Nephron progenitor cell (in vitro differentiated cells): ENCODE measurements around the gene CACNA2D2.

Experiments used
- DNase-seq: peaks from one replicate; pipeline ENCODE4 v3.0.0; 2021
- H3K27ac Mint-ChIP-seq: 2 replicates; pipeline ENCODE4 v1.8.0; 2021; ENCODE audit warnings: mild to moderate bottlenecking, moderate library complexity, mixed read lengths
- H3K27me3 Mint-ChIP-seq: 2 replicates; pipeline ENCODE4 v1.8.0; 2021; ENCODE audit warnings: mild to moderate bottlenecking, low read depth, mixed read lengths; ENCODE audit not compliant: poor library complexity
- H3K36me3 Mint-ChIP-seq: 2 replicates; pipeline ENCODE4 v1.8.0; 2021; ENCODE audit warnings: low read depth, mixed read lengths
- H3K4me1 Mint-ChIP-seq: 2 replicates; pipeline ENCODE4 v1.8.0; 2021; ENCODE audit warnings: mixed read lengths
- H3K4me3 Mint-ChIP-seq: 2 replicates; pipeline ENCODE4 v1.8.0; 2021; ENCODE audit warnings: mild to moderate bottlenecking, moderate library complexity, mixed read lengths
- H3K9me3 Mint-ChIP-seq: 2 replicates; pipeline ENCODE4 v1.8.0; 2021; ENCODE audit warnings: mild to moderate bottlenecking, moderate library complexity, mixed read lengths
- TF ChIP-seq, protein P1 (sequence below): fragments of 200-600 bp; sonication (generic); IDR thresholded peaks from 2 replicates; pipeline ENCODE4 v1.5.0; 2021; ENCODE audit warnings: antibody characterized with exemption

CACNA2D2 gene

DNA sequence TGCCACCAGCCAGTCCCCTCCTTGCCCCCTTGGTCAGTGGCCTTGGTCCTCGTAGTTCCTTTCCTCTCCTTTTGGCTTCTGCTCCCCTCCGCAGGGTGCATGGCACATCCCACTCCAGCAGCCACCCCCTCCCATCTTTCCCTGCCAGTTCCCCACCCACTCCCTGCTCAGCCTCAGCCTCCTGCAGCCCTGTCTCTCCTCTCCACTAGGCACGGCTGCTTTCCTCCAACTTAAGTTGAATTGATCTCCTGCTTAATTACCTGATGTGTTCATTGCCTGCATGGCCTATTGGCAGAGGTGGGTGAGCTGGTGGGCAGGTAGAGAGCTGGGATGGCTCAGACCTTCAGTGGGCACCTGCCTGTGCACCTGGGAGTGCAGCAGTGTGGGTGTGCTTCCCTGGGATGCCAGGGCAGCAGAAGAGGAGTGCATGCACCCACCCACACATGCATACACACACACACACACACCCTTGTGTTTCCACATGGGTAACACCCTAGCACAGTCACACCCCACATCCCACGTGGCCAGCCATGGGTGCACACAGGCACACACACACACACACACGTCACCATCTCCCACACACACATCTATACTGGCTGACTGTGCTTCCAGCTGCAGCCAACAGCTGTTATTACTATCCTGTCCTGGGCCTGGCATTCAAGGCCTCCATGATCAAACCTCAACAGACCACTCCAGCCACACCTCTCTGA lies 33.2 kb upstream of the CACNA2D2 start:
- Mint-ChIP-seq H3K4me1 (peaks cover 59% of the 10 kb centered on the region), H3K4me3 (no peak overlapping the region), H3K27me3 (peaks cover 33% of the 10 kb centered on the region), H3K27ac (no peak overlapping the region), H3K36me3 (no peaks in the 10 kb centered on the region), H3K9me3 (no peaks in the 10 kb centered on the region)
- no peak for DNase-seq
- TF ChIP-seq, protein P1, sequence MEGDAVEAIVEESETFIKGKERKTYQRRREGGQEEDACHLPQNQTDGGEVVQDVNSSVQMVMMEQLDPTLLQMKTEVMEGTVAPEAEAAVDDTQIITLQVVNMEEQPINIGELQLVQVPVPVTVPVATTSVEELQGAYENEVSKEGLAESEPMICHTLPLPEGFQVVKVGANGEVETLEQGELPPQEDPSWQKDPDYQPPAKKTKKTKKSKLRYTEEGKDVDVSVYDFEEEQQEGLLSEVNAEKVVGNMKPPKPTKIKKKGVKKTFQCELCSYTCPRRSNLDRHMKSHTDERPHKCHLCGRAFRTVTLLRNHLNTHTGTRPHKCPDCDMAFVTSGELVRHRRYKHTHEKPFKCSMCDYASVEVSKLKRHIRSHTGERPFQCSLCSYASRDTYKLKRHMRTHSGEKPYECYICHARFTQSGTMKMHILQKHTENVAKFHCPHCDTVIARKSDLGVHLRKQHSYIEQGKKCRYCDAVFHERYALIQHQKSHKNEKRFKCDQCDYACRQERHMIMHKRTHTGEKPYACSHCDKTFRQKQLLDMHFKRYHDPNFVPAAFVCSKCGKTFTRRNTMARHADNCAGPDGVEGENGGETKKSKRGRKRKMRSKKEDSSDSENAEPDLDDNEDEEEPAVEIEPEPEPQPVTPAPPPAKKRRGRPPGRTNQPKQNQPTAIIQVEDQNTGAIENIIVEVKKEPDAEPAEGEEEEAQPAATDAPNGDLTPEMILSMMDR: no peak

DNA sequence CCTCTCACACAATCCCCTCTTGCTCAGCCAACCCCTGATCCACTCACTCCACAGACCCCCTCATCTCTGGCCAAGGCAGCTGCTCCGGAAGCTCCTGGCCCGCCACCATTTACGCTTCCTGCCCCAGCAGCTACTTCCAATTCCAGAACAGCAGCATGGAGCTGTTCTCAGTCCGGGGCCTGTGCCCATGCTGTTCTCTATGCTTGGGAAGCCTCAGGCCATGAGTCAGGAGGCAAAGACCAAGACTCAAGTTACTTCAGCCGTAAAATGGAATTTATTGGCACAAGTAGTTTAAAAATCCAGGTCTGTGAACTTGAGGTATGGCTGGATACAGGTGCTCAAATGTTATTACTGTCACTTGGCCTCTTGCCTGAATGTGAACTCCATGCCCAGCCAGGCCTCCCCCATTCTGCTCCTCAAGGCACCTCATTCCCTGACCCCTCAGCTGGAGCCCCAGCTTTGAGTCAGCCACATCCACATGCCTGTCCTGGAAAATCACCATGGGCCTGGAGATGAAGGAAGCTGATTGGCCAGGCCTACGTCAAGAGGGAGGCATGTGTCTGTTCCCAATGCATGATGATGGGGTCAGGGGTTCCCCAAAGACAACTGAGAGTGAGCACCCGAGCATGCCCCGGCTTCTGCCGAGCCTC lies 31.4 kb upstream of the CACNA2D2 start:
- no peaks in the 10 kb centered on the region for H3K36me3 Mint-ChIP-seq
- DNase-seq: no peak

DNA sequence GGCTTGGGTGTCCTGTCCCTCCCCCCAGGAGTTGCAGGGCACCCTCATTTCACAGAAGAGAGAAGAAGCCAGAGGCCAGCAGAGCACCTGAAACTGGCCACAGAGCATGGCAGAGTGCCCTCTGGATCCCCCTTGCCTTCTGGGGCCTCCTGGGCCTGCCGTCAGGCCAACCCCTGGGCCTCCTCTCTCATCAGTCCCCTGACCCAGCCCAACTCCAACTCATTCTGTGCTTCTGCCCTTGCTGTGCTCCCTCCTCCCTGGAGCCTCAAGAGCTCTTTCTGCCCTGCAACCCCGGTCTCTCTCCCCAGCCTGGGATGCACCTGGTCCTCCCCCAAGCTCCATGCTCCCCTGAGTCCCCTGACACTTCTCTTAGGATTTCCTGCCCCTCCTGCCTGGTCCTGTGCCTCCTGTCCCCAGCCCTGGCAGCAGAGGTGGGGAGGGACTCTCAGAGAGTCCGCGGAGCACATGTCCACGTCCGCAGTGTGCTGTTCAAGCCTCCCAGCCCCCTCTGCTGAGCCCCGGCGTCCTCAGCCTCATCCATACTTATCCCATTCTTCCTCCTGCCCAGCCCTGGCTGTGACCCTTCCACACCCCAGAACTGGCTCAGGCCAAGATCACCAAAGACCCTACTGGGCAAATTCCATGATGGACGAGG lies 30.5 kb upstream of the CACNA2D2 start:
- TF ChIP-seq, protein P1: no peak
- Mint-ChIP-seq H3K9me3 (no peaks in the 10 kb centered on the region), H3K27me3 (peaks cover 44% of the 10 kb centered on the region), H3K4me1 (peaks cover 54% of the 10 kb centered on the region), H3K36me3 (no peaks in the 10 kb centered on the region), H3K4me3 (no peak overlapping the region), H3K27ac (no peak overlapping the region)
- DNase-seq: no peak

More for the DNA sequence above, 31.4 kb upstream of the CACNA2D2 start:
- Mint-ChIP-seq H3K4me3 (no peak overlapping the region), H3K27ac (no peak overlapping the region), H3K4me1 (peaks cover 59% of the 10 kb centered on the region), H3K27me3 (peaks cover 44% of the 10 kb centered on the region), H3K9me3 (no peaks in the 10 kb centered on the region)
- TF ChIP-seq, protein P1: no peak

DNA sequence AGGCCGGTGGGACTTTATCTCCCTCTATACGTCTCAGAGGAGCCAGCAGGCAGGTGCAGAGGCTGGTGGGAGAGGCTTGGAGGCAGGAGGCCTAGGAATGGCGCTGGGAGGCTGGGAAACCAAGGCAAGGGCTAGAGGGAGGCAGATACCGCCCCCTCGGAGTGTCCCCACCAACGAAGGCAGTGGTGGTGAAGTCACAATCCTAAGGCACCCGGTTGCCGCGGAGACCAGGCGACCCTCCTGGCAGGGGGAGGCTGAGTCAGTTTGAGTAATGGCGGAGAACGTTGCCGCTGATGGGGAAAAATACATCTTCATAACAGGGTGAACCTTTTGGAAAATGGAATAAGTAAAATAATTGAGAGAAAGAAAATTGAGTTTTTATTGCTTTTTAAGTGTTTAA lies 29.9 kb upstream of the CACNA2D2 start:
- DNase-seq: no peak
- TF ChIP-seq, protein P1: no peak
- peaks cover 48% of the 10 kb centered on the region for H3K4me1 Mint-ChIP-seq
- H3K27ac Mint-ChIP-seq: no peak overlapping the region
- no peak overlapping the region for H3K4me3 Mint-ChIP-seq
- H3K9me3 Mint-ChIP-seq: no peaks in the 10 kb centered on the region
- peaks cover 48% of the 10 kb centered on the region for H3K27me3 Mint-ChIP-seq
- H3K36me3 Mint-ChIP-seq: no peaks in the 10 kb centered on the region

DNA sequence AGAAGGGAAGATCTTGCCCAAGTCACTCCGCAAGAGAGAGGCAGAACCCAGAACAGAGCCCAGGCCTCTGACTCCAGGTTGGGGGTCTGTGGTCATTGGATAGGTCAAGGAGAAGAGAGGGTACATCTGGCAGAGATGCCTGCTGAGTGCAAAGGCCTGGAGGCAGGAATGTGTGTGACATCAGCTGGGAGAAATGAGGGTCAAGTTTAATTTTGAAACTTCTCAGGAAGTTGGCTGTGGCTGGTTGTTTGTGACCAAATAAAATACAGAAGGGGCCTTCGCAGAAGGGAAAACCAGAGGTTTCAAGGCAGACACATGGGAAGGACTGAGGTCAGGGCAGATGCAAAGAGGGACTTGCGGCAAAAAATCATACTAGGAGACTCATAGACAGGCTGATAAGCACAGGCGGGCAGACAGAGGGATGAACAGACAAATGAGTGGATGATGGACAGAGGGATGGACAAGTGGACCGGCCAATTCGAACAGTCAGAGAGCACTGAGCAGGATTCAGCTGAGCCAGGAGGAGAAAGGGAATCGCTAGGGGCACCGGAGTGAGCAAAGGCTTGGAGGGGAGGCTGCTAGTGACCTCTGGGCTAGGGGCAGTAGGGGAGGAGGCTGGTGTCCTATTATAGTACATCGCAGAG lies 28.8 kb upstream of the CACNA2D2 start:
- Mint-ChIP-seq H3K9me3 (no peaks in the 10 kb centered on the region), H3K36me3 (no peaks in the 10 kb centered on the region), H3K4me3 (no peak overlapping the region), H3K4me1 (peaks cover 47% of the 10 kb centered on the region), H3K27me3 (peaks cover 47% of the 10 kb centered on the region), H3K27ac (no peak overlapping the region)
- TF ChIP-seq, protein P1: no peak
- DNase-seq: no peak
